SK-N-SH (cell line): Measurements from ENCODE around the gene FBXO31. TPM values are rescaled to one million over a fixed set of nuclear protein-coding genes. Genes with fewer than 3 reads are reported as not detected.

Source experiments
- CTCF ChIA-PET: fragments of 300-600, 350-600 bp; formaldehyde crosslinking; extraction: SDS; loops from one replicate; lab custom pipeline; 2021; lab: Yijun Ruan, JAX
- POLR2A ChIA-PET: fragments of 350-600 bp; sonication (Branson Sonifier 250); formaldehyde crosslinking; extraction: SDS; loops from one replicate; lab custom pipeline; 2020; ENCODE audit warnings: antibody characterized with exemption, inconsistent platforms; lab: Yijun Ruan, JAX
- DNase-seq: peaks from one replicate; pipeline ENCODE4 v3.0.0; 2012
- H2AFZ ChIP-seq: fragments of 200-600 bp; sonication (generic); 2 replicates; pipeline ENCODE4 v1.8.1; 2016; ENCODE audit warnings: antibody characterized with exemption, mild to moderate bottlenecking, low read depth
- H3F3A ChIP-seq: fragments of 200-600 bp; sonication (generic); replicated peaks from 2 replicates; pipeline ENCODE3; 2016; ENCODE audit warnings: antibody characterized with exemption, mild to moderate bottlenecking; ENCODE audit not compliant: insufficient read depth
- H3K27ac ChIP-seq, 2 experiments: fragments of 200-500 bp in 1 of 2; fragments of 200-600 bp in 1 of 2; sonication (Bioruptor generic) in 1 of 2; sonication (generic), shearing (Covaris generic) in 1 of 2; 2 replicates each; pipeline versions ENCODE4 v1.5.1 to v1.6.1; 2014 to 2016; ENCODE audit warnings: low read depth in 2 of 2, inconsistent platforms in 1 of 2, low read length in 1 of 2, mild to moderate bottlenecking in 1 of 2, mixed read lengths in 1 of 2
- H3K27me3 ChIP-seq: fragments of 200-600 bp; sonication (generic), shearing (Covaris generic); 2 replicates; pipeline ENCODE4 v1.6.1; 2016; ENCODE audit warnings: mixed run types; ENCODE audit not compliant: insufficient read depth
- H3K36me3 ChIP-seq, 2 experiments: fragments of 200-500 bp in 1 of 2; fragments of 200-600 bp in 1 of 2; sonication (Bioruptor generic) in 1 of 2; sonication (generic) in 1 of 2; replicated peaks in 1 of 2; 2 replicates each; pipeline versions ENCODE3 to v1.5.1; 2014 to 2016; ENCODE audit warnings: low read length in 1 of 2, mild to moderate bottlenecking in 1 of 2; ENCODE audit not compliant: insufficient read depth in 2 of 2, control insufficient read depth in 1 of 2
- H3K4me1 ChIP-seq, 2 experiments: fragments of 200-500 bp in 1 of 2; fragments of 200-600 bp in 1 of 2; sonication (Bioruptor generic) in 1 of 2; sonication (generic), shearing (Covaris generic) in 1 of 2; 2 replicates each; pipeline versions ENCODE4 v1.5.1 to v1.6.1; 2014 to 2016; ENCODE audit warnings: low read depth in 1 of 2, low read length in 1 of 2, mixed run types in 1 of 2; ENCODE audit not compliant: insufficient read depth in 2 of 2, control insufficient read depth in 1 of 2
- H3K4me2 ChIP-seq: fragments of 200-600 bp; sonication (generic), shearing (Covaris generic); 2 replicates; pipeline ENCODE4 v1.6.1; 2017; ENCODE audit warnings: mixed run types
- H3K4me3 ChIP-seq, 2 experiments: fragments of 200-500 bp in 1 of 2; fragments of 200-600 bp in 1 of 2; sonication (Bioruptor generic) in 1 of 2; sonication (generic), shearing (Covaris generic) in 1 of 2; 2 replicates each; pipeline versions ENCODE4 v1.5.1 to v1.8.1; 2014 to 2016; ENCODE audit warnings: low read depth in 2 of 2, inconsistent platforms in 1 of 2, low read length in 1 of 2, mild to moderate bottlenecking in 1 of 2, mixed read lengths in 1 of 2, moderate library complexity in 1 of 2
- H3K79me2 ChIP-seq: fragments of 200-600 bp; sonication (generic); 2 replicates; pipeline ENCODE4 v1.8.1; 2017; ENCODE audit warnings: mild to moderate bottlenecking; ENCODE audit not compliant: insufficient read depth
- H3K9ac ChIP-seq: fragments of 200-600 bp; sonication (generic); 2 replicates; pipeline ENCODE4 v1.6.1; 2017; ENCODE audit warnings: mixed run types
- H3K9me2 ChIP-seq: fragments of 200-600 bp; sonication (generic); 2 replicates; pipeline ENCODE4 v1.6.1; 2017; ENCODE audit warnings: mixed run types
- H3K9me3 ChIP-seq: fragments of 200-600 bp; sonication (generic); 2 replicates; pipeline ENCODE4 v1.6.1; 2017; ENCODE audit warnings: mixed run types, mild to moderate bottlenecking, moderate library complexity
- H4K20me1 ChIP-seq: fragments of 200-600 bp; sonication (generic); 2 replicates; pipeline ENCODE4 v1.6.1; 2017; ENCODE audit warnings: mild to moderate bottlenecking, mixed run types; ENCODE audit not compliant: insufficient read depth
- ELF1 ChIP-seq: IDR thresholded peaks from 2 replicates; pipeline ENCODE4 v1.4.0; 2012
- EP300 ChIP-seq, 2 experiments: IDR thresholded peaks; 2 replicates each; pipeline versions ENCODE4 v1.4.0 to v1.6.1; 2012; ENCODE audit warnings: borderline replicate concordance in 1 of 2, low read depth in 1 of 2, low read length in 1 of 2
- FOXJ3 ChIP-seq: sonication (generic); formaldehyde crosslinking; IDR thresholded peaks from 2 replicates; pipeline ENCODE4 v1.5.1; 2020; ENCODE audit warnings: mild to moderate bottlenecking, missing genetic modification reagents
- FOXM1 ChIP-seq: IDR thresholded peaks from 2 replicates; pipeline ENCODE4 v1.4.0; 2012; ENCODE audit warnings: low read depth, mild to moderate bottlenecking
- IRF3 ChIP-seq: fragments of 150-350 bp; IDR thresholded peaks from 2 replicates; pipeline ENCODE4 v1.6.1; 2016; ENCODE audit warnings: mild to moderate bottlenecking, low read depth, low read length
- MEF2A ChIP-seq: IDR thresholded peaks from 2 replicates; pipeline ENCODE4 v1.4.0; 2012; ENCODE audit warnings: low read depth, borderline replicate concordance
- NRF1 ChIP-seq: IDR thresholded peaks from 2 replicates; pipeline ENCODE4 v1.6.1; 2012; ENCODE audit warnings: low read depth, mild to moderate bottlenecking, low read length
- RCOR1 ChIP-seq: fragments of 150-350 bp; IDR thresholded peaks from 2 replicates; pipeline ENCODE4 v1.6.1; 2017; ENCODE audit warnings: antibody characterized with exemption, low read length
- RFX5 ChIP-seq: IDR thresholded peaks from 2 replicates; pipeline ENCODE4 v1.6.1; 2012; ENCODE audit warnings: mild to moderate bottlenecking, improper control_type of control experiment, low read length
- SIN3A ChIP-seq: IDR thresholded peaks from 2 replicates; pipeline ENCODE4 v1.6.1; 2012; ENCODE audit warnings: low read depth, mild to moderate bottlenecking, low read length, moderate library complexity, borderline replicate concordance
- SMC3 ChIP-seq: IDR thresholded peaks from 2 replicates; pipeline ENCODE4 v1.6.1; 2012; ENCODE audit warnings: low read depth, low read length, improper control_type of control experiment
- USF1 ChIP-seq: IDR thresholded peaks from 2 replicates; pipeline ENCODE4 v1.4.0; 2012; ENCODE audit warnings: low read depth, borderline replicate concordance
- ZBTB33 ChIP-seq: IDR thresholded peaks from 2 replicates; pipeline ENCODE4 v1.4.0; 2012; ENCODE audit warnings: low read depth, borderline replicate concordance
- WGBS: methylation state at CpG from one replicate; pipeline ENCODE4 v1.1.6; 2017; ENCODE audit warnings: low lambda C conversion rate; 5-methylcytosine and 5-hydroxymethylcytosine counted together
- polyA plus RNA-seq, 3 experiments: library from polyadenylated mRNA; depleted of rRNA; stranded (reverse); fragments of >200 nt; gene quantifications; 2 replicates each; pipeline ENCODE4 v1.2.3, GENCODE V29; 2012

Gene FBXO31
- polyA plus RNA-seq, 1 of the 3 experiments (the other 2 are of a cell fraction): 14.2 TPM

- H3K36me3 ChIP-seq: peaks cover 0 to 5% of the 10 kb centered on the region in 2 experiments
- no peak overlapping the region; the same call in 1 of the 2 replicates for H3K9ac ChIP-seq
- TF ChIP-seq RCOR1: peak; percentile 45; the same call in 1 of the 2 replicates
- no peak for TF ChIP-seq NRF1
- no peak for TF ChIP-seq FOXJ3
- no peaks in the 10 kb centered on the region for H3K9me2 ChIP-seq
- 95% methylated on average over 4 of the region's 4 CpGs for WGBS
- peaks cover 13% of the 10 kb centered on the region for H3F3A ChIP-seq
- H3K9me3 ChIP-seq: no peaks in the 10 kb centered on the region
- H3K79me2 ChIP-seq: peaks cover 18% of the 10 kb centered on the region
- H4K20me1 ChIP-seq: no peaks in the 10 kb centered on the region
- H3K4me1 ChIP-seq: peaks cover 0 to 7% of the 10 kb centered on the region in 2 experiments; a peak in 2 of 4 replicates
- H3K4me3 ChIP-seq: peak overlapping the region; percentile 90 to 93
- H3K4me2 ChIP-seq: peak overlapping the region; percentile 85
- CTCF ChIA-PET: interaction anchor here (0.7 to 1.5 kb wide), 5 partner anchors 10 to 67 kb away, joined by 3 to 6 read pairs (median 3); partner anchors contain the start of gene FBXO31
- no peak for DNase-seq
- H3K27ac ChIP-seq: peak overlapping the region in 1 of 2 experiments; percentile 85; a peak in 3 of 4 replicates
- POLR2A ChIA-PET: interaction anchor here (1.0 to 1.6 kb wide), 2 partner anchors 67 to 77 kb away, joined by 3 to 15 read pairs; partner anchors contain the start of gene FBXO31
- peak overlapping the region; percentile 86; the same call in 1 of the 2 replicates for H2AFZ ChIP-seq
- no peaks in the 10 kb centered on the region for H3K27me3 ChIP-seq
Observed at GRCh38 chr16:87316450-87316922, 67.1 kb downstream of the FBXO31 start.

- Histone ChIP-seq H3K4me1 (peaks cover 0 to 7% of the 10 kb centered on the region in 2 experiments; a peak in 2 of 4 replicates), H2AFZ (no peak overlapping the region), H3K79me2 (peaks cover 18% of the 10 kb centered on the region), H3K27me3 (no peaks in the 10 kb centered on the region), H4K20me1 (no peaks in the 10 kb centered on the region), H3K36me3 (peaks cover 0 to 5% of the 10 kb centered on the region in 2 experiments), H3K9me2 (no peaks in the 10 kb centered on the region), H3F3A (peaks cover 13% of the 10 kb centered on the region), H3K9me3 (no peaks in the 10 kb centered on the region), H3K4me2 (no peak overlapping the region), H3K27ac (no peak overlapping the region), H3K4me3 (no peak overlapping the region), H3K9ac (no peak overlapping the region)
- ChIA-PET POLR2A (no interaction called here), CTCF (interaction anchor here (1.4 to 1.5 kb wide), 2 partner anchors 17 to 68 kb away, joined by 6 read pairs; partner anchors contain the start of gene FBXO31)
- TF ChIP-seq NRF1 (no peak), ELF1 (no peak), RFX5 (no peak), SMC3 (no peak), IRF3 (no peak), USF1 (no peak), MEF2A (no peak), EP300 (IDR thresholded peaks at IDR 0.05; ENCODE audit: borderline replicate concordance in 1 of 2, low read depth in 1 of 2, low read length in 1 of 2) (no peak), SIN3A (no peak), ZBTB33 (no peak), FOXM1 (no peak)
- WGBS: 73% methylated on average over 3 of the region's 10 CpGs
- no peak for DNase-seq
Observed at GRCh38 chr16:87314990-87315420, 68.6 kb downstream of the FBXO31 start.
